SU-DHL-6 (cell line): ENCODE measurements around the gene SLCO3A1.

ENCODE experiments used
- EZH2phosphoT487 ChIP-seq: fragments of 200-600 bp; sonication (generic), shearing (Covaris generic); conservative IDR thresholded peaks from 2 replicates; pipeline ENCODE4 v1.6.1; 2018; ENCODE audit warnings: mild to moderate bottlenecking, antibody characterized with exemption, low read length, moderate library complexity, mixed read lengths
- TF ChIP-seq, protein P1 (sequence below): fragments of 200-600 bp; sonication (generic); IDR thresholded peaks from one replicate; pipeline ENCODE4 v1.5.1; 2017; ENCODE audit warnings: antibody characterized with exemption, mild to moderate bottlenecking, low read length, moderate library complexity; ENCODE audit not compliant: insufficient read depth, poor library complexity, severe bottlenecking

DNA sequence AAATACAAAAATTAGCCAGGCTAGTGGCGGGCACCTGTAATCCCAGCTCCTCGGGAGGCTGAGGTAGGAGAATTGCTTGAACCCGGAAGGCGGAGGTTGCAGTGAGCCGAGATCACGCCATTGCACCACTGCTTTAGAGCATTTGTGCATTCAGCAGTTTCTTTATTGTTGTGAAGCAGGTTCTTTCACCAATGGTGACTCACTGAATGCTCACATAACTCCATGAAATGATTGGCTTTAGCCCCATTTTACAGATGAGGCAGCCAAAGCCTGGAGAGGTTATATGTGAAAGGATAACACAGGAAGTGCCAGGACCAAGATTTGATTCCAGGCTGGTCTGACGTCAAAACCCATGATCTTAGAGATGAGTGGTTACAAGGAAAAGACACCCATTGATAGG is 195.2 kb downstream of the SLCO3A1 start:
- TF ChIP-seq EZH2phosphoT487, result no peak
- TF ChIP-seq, protein P1, sequence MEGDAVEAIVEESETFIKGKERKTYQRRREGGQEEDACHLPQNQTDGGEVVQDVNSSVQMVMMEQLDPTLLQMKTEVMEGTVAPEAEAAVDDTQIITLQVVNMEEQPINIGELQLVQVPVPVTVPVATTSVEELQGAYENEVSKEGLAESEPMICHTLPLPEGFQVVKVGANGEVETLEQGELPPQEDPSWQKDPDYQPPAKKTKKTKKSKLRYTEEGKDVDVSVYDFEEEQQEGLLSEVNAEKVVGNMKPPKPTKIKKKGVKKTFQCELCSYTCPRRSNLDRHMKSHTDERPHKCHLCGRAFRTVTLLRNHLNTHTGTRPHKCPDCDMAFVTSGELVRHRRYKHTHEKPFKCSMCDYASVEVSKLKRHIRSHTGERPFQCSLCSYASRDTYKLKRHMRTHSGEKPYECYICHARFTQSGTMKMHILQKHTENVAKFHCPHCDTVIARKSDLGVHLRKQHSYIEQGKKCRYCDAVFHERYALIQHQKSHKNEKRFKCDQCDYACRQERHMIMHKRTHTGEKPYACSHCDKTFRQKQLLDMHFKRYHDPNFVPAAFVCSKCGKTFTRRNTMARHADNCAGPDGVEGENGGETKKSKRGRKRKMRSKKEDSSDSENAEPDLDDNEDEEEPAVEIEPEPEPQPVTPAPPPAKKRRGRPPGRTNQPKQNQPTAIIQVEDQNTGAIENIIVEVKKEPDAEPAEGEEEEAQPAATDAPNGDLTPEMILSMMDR, result no peak
